Activated CD8-positive, alpha-beta memory T cell treated with anti-CD3 and anti-CD28 coated beads, Interleukin-2, amount 50 U/mL, for 24 hours (primary cell): ENCODE data around the gene PACS2.
"Not testable (repeated sequence)": the region's sequence is repeated elsewhere in the genome, so short reads cannot be mapped to it uniquely, and the experiment has no call there.

Experiments
- DNase-seq: peaks from one replicate; pipeline ENCODE4 v3.0.0-alpha.2; 2020; ENCODE audit errors: extremely low read depth

The PACS2 gene

DNA sequence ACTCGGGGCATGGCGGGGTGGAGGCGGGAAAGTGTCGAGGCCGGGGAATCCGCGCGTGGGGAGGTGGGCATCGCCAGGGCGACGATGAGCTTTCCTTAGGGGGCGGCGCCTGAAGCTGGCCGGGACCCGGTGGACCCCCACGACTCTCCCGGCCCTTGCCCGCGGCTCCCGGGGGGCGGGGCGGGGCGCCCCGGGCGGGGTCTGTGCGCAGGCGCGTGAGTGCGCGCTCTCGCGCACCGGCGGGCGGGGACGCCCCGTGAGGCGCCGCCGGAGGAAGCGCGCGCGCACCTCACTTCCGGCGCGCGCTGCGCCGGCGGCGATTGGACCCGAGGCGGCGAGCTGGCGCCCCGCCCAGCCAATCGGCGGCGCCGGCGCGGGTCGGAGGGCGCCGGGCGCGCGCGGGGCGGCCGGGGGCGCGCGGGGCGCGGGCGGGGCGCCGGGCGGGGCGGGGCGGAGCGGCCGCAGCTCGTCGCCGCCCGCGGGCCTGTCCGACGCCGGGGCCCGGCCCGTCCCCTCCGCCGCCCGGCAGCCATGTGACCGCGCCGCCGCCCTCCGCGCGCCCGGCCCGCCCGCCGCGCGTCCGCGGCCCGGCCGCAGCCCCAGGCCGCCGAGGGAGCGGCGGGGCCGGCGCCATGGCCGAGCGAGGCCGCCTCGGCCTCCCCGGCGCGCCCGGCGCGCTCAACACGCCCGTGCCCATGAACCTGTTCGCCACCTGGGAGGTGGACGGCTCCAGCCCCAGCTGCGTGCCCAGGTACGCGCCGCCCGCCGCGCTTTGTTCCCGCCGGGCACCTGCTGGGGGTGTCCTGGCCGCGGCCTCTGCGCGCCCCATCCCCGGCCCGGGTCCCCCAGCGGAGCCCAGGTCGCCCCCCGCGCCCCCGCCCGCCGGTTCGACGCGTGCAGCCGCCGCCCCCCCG, at the start of gene PACS2:
TSS of gene PACS2 (plus strand) at position 462 of the 914 bp plus-strand sequence. CDS start at position 633, 171 bp downstream.
- DNase-seq = no peak

DNA sequence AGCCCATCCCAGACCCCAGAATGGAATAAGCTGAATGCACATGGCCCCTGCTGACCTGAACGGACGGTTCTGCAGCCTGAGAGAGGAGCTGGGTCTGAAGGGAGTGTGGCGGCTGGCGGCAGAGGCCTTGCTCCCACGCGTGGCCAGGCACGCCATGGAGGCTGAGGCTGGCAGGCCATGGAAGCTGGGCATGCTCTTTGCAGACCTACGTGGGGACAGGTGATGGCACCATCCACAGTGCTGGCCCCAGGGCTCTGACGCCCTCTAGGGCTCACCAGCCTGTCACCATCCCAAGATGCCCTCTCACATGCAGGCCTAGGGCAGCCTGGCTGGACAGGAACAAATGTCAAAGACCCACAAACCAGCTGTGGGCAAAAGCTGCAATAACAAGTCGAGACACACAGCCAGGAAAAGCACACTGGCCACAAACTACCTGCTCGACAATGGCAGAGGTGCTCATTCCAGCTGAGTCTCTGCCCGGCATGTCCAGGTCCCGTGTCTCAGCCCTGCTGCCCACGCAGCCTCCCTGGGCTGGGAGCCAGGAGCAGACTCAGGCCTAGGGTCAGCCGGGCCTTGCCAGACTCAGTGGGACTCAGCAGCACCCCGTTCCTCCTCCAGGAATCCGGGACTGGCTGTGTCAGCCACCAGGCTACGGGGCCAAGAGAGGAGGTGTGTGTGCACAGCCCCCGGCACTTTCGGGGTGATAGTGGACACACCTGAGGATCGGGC, 46.6 kb upstream of the PACS2 start:
- no peak for DNase-seq

DNA sequence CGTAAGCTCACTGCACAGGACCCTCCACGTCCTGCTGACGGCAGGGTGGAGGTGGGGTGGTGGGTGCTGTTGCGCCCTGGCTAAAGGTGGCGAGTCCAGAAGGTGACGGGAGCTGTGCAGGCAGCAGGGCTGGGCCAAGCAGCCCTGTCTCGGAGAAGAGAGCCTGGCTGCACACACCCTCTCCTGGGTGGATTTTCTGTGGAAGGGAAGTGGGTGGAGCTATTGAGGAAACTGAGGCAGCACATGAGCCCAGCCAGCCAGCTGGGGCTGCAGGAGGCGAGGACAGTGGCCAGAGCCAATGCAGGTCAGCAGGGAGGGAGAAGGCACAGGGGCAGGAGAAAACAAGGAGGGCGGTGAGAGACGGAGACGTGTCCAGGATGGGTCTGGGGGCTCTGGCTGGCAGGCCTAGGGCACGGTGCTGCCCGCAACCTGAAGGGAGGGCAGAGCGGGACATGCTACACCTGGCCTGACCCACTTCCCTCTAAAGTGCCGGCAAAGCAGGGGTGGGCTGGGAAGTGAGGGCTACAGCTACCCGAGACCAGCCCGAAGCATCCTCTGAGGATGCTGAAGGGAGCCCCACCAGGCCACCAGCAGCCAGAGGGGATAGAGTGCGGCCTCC, 45.7 kb upstream of the PACS2 start:
- no peak for DNase-seq

DNA sequence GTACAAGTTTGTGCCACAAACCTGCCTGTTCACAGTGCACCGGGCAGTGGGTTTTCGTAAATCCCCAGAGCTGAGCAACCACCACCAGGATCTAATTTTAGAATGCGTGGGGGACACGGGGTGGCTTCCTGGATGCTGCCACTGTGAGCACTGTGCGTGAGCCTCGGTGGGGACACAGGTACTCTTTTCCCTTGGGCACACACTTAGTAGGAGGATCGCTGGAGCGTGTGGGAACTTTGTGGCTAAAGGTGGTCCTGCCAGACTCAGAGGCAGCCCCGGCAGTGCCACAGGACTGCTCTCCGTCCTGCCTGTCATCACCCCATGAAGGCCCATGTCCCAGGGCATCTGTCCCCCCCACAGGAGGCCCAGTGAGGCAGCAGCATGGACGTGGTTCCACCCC, 45.1 kb upstream of the PACS2 start:
- DNase-seq = no peak

DNA sequence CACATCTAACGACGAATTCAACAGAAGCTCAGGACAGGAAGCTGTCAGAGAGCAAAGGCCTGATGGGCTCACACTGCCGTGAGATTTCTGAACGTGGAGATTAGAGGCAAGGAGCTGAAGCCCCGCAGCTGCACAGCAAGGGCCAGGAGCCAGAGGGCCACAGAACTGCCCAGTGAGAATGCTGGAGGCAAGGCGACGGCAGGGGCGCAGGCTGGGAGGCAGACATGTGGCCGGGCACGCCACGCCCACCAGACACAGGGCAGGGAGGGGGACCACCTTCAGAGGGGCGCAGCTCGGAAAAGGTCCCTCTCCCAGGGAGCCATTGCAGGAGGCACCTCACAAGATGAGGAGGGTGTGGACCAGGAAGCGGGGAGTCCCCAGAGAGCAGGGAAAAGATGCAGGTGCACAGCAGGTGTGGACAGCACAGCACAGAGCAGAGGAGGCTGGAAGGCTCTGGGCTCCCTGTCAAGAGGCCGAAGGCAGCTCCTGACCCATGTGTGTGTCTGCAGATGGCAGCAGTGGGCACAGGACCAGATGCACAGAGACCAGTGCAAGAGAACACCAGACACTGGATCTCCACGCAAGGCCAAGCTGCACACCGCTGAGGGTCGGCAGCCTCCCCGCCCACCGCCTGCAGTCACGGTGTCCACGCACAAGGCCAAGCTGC, 43.2 kb upstream of the PACS2 start:
- no peak for DNase-seq

DNA sequence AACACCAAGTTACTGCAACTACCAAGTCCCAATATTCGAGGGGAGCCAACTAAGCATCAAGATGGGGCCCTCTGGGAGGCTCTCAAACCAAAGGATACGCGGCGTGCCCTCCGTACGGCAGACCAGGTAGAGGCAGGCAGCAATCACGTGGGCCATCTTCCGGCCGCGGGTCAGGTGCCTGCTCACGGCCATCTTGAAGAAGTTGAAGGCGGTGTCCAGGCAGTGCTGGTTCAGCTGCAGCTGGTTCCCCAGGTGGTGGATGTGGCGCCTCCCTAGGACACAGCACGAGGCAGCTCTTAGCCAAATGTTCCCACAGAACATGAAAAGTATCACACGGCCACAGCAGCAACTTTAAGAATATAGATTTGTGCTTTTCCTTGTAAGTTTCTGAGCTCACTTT, 41.9 kb upstream of the PACS2 start:
- DNase-seq = no peak

DNA sequence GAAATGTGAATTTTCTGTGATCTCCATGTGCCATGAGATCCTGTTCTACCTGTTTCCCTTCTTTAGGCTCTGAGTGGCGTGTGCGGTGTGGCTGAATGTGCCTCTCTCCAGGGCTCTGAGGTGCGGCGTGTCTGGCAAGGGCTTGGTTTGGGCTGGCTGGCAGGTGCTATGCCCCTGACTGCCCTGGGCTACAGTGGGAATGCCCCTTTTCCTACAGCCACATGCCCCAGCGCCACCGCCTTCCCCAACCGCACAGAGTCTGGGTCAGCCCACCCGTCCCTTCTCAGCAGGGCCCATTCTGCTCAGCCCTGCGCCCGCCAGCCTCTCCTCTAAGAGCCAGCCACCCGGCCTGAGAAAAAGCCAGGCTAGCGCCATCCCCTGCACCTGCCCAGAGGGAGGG, 41.5 kb upstream of the PACS2 start:
- no peak for DNase-seq

DNA sequence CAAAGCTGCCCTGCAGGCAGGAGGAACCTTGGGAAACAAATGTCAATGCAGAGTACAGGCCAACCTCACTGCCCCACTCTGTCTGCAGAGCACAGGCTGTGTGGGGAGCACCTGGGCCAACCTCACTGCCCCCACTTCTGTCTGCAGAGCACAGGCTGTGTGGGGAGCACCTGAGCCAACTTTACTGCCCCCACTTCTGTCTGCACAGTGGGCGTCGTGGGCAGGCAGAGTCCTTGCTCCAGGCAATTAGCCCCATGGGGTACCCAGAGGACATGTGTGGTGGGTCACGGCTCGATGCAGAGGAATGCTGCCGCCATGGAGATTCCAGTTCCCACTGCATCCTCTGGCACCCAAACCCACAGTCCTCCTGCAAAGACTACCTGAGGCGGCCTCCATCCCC, 39.9 kb upstream of the PACS2 start:
- no peak for DNase-seq

DNA sequence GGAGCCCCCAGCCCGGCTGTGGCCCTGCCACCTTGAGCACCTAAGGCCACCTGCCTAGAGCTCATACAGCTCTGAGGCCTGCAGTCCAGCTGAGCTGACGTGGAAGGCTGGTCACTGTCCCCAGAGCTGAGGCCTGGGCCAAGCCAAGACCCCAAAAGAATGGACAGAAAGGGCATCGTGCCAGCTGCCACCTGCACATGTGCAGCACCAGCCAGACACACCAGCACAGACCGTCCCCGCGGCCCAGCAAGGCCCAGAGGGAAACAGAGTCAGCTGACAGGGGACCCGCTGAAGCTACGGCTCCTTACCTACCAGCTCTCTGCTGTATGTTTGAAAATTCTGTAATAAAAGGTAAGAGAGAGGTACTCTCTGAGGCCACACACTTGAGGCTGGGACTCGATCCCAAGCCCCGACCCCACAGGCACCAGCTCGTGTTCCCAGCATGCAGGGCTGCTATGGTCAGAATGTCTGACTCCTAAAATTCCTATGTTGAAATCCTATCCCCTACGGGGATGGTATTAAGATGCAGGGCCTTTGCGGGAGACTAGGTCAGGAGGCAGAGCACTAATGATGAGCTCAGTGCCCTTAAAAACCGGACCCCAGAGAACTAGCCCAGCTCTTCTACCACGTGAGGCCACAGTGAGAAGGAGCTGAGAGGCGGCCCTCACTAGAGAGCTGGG, 39.1 kb upstream of the PACS2 start:
- no peak for DNase-seq

DNA sequence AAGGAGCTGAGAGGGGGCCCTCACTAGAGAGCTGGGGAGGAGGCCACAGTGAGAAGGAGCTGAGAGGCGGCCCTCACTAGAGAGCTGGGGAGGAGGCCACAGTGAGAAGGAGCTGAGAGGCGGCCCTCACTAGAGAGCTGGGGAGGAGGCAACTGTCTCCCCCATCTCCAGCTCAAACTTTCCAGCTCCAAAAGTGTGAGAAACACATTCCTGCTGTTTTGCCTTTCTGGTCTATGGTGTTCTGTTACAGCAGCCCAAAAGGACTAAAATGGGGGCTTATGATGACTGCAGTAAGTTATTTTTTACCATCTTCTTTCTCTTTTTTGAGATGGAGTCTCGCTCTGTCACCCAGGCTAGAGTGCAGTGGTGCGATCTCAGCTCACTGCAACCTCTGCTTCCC, 37.1 kb upstream of the PACS2 start:
- DNase-seq = not testable (repeated sequence)

DNA sequence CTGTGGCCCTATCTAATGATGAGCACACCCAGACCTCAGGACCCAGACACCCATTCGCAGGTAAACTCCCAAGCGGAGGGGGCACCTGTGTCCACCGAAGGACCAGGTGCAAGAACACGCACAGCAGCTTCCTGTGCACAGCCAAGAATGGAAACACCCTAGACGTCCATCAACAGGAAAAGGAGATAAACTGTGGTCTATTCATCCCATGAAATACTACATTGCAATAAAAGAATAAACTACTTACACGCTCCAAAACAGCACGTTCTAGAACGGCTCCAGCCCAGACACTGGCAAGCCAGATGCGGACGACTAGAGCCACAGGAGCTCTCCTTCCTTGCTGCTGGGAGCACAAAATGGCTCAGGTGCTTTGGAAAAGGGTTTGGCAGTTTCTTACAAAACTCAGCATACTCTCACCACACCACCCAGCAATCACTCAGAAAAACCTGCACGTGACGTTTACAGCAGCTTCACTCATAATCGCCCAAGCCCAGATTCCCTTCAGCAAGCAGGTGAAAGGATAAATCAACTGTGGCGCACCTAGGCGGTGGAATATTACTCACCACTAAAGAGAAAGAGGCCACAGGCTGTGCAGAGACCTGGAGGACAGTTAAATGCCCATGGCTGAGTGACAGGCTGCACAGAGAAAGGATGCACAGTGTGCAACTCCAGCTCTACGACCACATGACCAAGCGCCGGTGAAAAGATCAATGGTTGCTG, 34.7 kb upstream of the PACS2 start:
- DNase-seq = no peak

DNA sequence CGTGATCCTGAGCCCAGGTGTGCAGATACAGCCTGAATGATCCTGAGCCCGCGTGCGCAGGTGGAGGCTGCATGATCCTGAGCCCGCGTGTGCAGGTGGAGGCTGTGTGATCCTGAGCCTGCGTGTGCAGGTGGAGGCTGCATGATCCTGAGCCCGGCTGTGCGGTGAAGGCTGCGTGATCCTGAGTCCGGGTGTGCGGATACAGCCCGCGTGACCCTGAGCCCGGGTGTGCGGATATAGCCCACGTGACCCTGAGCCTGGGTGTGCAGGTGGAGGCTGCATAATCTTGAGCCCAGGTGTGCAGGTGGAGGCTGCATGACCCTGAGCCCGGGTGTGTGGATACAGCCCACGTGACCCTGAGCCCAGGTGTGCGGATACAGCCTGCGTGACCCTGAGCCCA, 34.0 kb upstream of the PACS2 start:
- no peak for DNase-seq

DNA sequence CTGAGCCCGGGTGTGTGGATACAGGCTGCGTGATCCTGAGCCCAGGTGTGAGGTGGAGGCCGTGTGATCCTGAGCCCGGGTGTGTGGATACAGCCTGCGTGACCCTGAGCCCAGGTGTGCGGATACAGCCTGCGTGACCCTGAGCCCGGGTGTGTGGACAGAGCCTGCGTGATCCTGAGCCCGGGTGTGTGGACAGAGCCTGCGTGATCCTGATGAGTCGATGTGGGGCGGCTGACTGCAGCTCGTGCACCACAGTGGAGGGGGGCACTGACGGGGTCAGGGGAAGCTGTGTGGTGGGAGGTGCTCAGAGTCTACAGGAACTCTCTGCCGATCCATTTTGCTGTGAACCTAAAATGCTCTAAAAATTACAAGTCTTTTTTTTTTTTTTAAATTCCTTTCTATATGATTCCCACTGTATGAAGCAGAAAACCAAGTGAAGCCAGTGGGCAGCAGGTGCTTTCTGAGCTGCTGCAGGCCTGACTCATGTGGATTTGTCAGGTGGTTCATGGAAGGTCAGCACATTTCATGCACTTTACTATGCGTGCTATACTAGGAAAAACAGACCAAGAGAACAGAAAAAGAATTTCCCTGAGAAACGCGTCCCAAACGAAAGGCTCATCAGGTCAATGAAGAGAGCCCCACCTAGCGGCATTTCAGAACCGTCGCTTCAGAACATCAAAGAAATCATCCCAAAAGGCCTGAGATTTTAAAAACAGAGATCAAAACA, 33.0 kb upstream of the PACS2 start:
- DNase-seq = no peak

DNA sequence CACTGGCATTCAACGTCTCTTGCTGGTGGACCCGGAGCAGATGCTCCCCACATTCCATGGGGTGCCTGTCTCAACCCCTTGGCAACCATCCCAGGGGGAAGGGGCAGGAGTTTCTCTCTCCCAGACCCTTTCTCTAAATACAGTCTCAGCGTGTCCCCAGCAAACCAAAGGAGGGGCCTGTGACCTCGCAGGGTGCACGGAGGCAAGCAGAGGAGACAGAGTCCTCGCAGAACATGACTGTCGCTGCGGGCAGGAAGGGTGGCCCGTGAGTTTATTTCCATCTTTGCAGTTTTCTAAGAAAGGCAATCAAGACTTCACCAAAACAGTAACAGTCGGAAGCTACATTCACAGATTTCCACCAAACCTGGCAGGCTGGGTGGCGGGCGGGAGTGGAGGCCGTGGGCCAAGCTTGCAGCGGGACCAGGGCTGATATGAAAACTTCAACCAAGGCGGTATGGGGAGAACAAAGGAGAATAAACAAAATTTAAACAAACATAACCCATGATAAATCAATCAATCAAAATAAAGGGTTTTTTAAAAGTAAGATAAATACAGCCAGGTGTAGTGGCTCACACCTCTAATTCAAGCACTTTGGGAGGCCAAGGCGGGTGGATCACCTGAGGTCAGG, 32.3 kb upstream of the PACS2 start:
- DNase-seq = no peak

DNA sequence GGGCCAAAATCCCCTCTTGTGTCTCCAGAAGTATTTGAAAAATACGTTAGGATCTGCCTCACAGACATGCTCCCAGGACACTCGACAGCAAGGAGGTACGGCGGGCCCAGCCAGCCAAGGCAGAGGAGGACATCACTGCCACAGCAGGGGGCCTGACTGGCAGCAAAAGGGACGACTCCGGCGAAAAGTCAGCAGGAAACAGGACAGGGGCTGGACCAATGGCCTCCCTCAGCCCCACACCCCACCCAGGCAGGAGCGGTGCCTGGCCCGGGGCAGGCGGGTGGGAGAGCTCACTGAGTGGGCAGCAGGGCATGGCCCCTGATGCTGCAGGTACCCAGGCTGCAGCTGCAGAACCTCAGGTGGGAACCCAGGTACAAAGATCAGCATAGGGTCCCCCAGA, 31.5 kb upstream of the PACS2 start:
- DNase-seq = no peak

DNA sequence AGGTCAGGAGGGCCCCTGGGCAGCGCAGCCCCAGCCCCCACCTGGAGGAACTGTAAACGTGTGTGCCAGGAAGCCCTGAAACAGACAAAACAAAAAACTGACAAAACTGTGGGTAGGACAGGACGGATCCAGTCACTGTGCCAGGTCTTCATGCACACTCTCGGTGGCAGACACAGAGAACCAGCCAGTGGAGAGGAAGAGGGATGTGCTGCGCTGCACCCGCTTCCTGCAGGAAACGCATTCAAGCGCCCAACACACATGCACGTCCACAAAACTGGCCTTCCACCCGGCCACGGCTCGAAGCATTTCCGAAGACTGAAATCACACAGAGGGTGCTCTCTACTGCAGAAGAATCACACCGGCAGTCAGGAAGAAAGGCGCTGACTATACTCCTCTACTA, 30.6 kb upstream of the PACS2 start:
- DNase-seq = no peak

DNA sequence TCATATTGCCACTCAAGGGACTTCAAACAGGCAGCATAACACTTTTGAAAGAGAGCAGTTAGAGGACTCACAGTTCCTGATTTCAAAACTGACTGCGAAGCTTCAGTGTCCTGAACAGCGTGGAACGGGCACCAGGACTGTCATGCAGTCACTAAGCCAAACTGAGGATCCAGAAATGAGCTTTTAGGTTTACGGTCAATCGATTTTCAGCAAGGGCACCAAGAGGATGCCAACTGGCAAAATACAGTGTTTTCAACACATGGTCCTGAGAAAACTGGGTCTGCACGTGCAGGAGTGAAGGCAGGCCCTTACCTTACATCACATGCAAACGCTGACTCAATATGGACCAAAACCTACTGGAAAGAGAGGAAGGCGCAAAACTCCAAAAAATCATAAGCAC, 29.4 kb upstream of the PACS2 start:
- DNase-seq = no peak

DNA sequence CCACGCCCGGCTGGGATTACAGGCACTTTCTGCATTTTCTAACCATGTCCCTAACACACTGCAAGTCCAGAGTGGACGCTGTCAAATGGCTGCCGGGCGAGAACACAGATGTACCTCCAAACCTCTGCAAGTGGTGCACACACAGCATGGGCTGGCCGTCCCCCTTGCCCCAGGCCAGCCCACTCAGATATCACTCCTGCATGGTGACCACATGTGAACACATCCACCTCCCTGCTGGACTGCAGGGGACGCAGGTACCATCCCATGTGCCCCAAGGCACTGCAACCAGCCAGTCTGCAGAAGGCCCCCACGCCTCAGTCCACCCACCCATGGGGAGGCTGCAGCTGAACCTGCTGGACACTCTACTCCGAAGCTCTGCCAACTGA, 27.8 kb upstream of the PACS2 start:
- no peak for DNase-seq

DNA sequence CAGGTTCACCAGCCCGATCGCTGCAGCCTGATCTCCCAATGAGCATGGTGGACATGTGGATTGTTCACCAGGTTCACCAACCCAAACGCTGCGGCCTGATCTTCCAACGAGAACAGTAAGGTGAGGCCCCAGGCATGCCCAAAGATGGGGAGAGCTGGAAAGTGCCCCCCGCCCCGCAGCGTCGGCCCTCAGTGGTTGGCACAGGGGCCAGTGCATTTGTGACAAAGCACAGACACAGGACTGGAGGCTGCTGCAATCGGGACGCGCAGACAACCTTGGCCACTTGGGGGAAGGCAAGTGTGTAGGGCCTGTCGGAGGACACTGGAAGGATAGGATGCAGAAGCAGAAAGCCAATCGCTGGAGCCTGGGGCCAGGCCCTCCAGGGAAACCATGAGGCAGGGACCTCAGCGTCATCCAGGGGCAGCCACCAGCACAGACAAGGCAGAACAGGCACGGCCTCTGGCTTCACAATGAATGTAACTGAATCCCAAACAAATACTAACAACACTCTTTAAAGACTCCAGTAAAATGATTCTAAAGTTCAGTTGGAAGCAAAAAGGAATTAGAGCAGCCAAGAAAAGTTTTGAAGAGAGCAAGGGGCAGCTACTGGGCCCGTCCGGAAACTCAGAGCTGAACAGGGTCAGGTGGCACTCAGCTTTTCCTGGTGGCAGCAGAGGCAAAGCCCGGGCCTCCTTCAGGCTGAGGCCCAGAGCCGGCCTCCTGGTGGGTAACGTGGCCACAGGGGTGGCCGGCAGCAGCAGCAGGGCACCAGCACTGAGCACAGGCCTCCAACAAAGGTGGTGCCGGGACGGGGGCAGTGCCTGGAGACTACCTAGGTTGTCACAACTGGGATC, 27.1 kb upstream of the PACS2 start:
- DNase-seq = no peak
